T-cell (primary cell): Measurements from ENCODE around the gene CCR7. TPM values are rescaled to one million over a fixed set of nuclear protein-coding genes. Genes with fewer than 3 reads are reported as not detected.

Experiments
- total RNA-seq, 35 experiments: library from RNA in 6 of 35; stranded (reverse) in 6 of 35; fragments of 120-200 nt in 1 of 35; gene quantifications; one replicate each; pipeline versions ENCODE4 v1.2.1 to v1.2.4 and lab custom pipeline; 2013 to 2026

CCR7 gene
- total RNA-seq, 5 donors from 2014 or later (not counting 1 experiment from before 2014, with no cell fraction given): 173 to 438 (median 340) TPM

Other genes with a start within 250 kb of the CCR7 start
- not detected for gene GJD3, start 200.7 kb downstream of the CCR7 start, total RNA-seq
- 1 to 10 TPM; 2.3 to 4.2 (median 2.7) TPM for gene TOP2A, start 147.6 kb downstream of the CCR7 start, total RNA-seq
- 10 to 100 TPM in 3 of 5 donors, 1 to 10 TPM in 2; 4.0 to 12.3 (median 11.3) TPM for gene IGFBP4, start 122.0 kb downstream of the CCR7 start, total RNA-seq
- gene TNS4, start 63.8 kb downstream of the CCR7 start, total RNA-seq: 1 to 10 TPM in 2 of 5 donors, under 1 TPM in 3; 0.55 to 3.7 (median 0.66) TPM
- 10 to 100 TPM; 72.6 to 80.8 (median 75.8) TPM for gene SMARCE1, start 82.3 kb upstream of the CCR7 start, total RNA-seq
- not detected for gene KRT222, start 99.7 kb upstream of the CCR7 start, total RNA-seq
- not detected for gene KRT24, start 138.3 kb upstream of the CCR7 start, total RNA-seq
- not detected for gene KRT25, start 189.9 kb upstream of the CCR7 start, total RNA-seq
- gene KRT26, start 206.7 kb upstream of the CCR7 start, total RNA-seq: not detected
- gene KRT27, start 217.1 kb upstream of the CCR7 start, total RNA-seq: not detected
- gene KRT28, start 234.5 kb upstream of the CCR7 start, total RNA-seq: not detected